Skeletal muscle cell (primary cell): ENCODE data around the gene MAZ.
A peak's percentile ranks its signal among the peaks of the same experiment; 100 is the strongest.
"Not testable (repeated sequence)": the region's sequence is repeated elsewhere in the genome, so short reads cannot be mapped to it uniquely, and the experiment has no call there.

Experiments used
- DNase-seq: peaks from one replicate; pipeline ENCODE4 v3.0.0-alpha.2; 2010; ENCODE audit warnings: low read depth
- H3K4me3 ChIP-seq: 2 replicates; pipeline ENCODE4 v1.5.1; 2011; ENCODE audit warnings: low read depth, mild to moderate bottlenecking, control low read depth, low read length, moderate library complexity

The MAZ gene

GRCh38 chr16:29783094-29783953 lies 23.0 kb upstream of the MAZ start:
- not testable (repeated sequence) for H3K4me3 ChIP-seq, DNase-seq

GRCh38 chr16:29784157-29784556 lies 22.2 kb upstream of the MAZ start:
- DNase-seq, result no peak
- no peak overlapping the region for H3K4me3 ChIP-seq

GRCh38 chr16:29784901-29785500 lies 21.3 kb upstream of the MAZ start:
- no peak for DNase-seq
- H3K4me3 ChIP-seq, result peak overlapping the region; percentile 34

GRCh38 chr16:29787155-29787554 lies 19.2 kb upstream of the MAZ start:
- H3K4me3 ChIP-seq, DNase-seq: not testable (repeated sequence)

- H3K4me3 ChIP-seq, result peak overlapping the region; percentile 94
- no peak for DNase-seq
Measured at GRCh38 chr16:29789775-29790182, 16.6 kb upstream of the MAZ start.

- H3K4me3 ChIP-seq, result peak within 1 kb of the TSS; percentile 94
- DNase-seq, result peak; percentile 95
Measured at GRCh38 chr16:29790183-29790948, 16.0 kb upstream of the MAZ start, which contains the start of gene KIF22. KIF22 (plus strand) TSS chr16:29790751; CDS start chr16:29790760, 9 bp downstream.

GRCh38 chr16:29790949-29791844 lies 15.1 kb upstream of the MAZ start:
- no peak for DNase-seq
- peak overlapping the region; percentile 94 for H3K4me3 ChIP-seq

- no peak for DNase-seq
- H3K4me3 ChIP-seq, result peak overlapping the region; percentile 94
Measured at GRCh38 chr16:29791845-29792807, 14.2 kb upstream of the MAZ start.

- H3K4me3 ChIP-seq, result not testable (repeated sequence)
Measured at GRCh38 chr16:29793153-29793552, 13.2 kb upstream of the MAZ start.

GRCh38 chr16:29794231-29794710 lies 12.1 kb upstream of the MAZ start:
- no peak for DNase-seq
- H3K4me3 ChIP-seq, result no peak overlapping the region

More at GRCh38 chr16:29793153-29793552, 13.2 kb upstream of the MAZ start:
- not testable (repeated sequence) for DNase-seq

GRCh38 chr16:29802416-29802935 lies 3.9 kb upstream of the MAZ start:
- no peak overlapping the region for H3K4me3 ChIP-seq
- DNase-seq, result no peak

GRCh38 chr16:29804020-29804419 lies 2.3 kb upstream of the MAZ start:
- DNase-seq, result no peak
- H3K4me3 ChIP-seq, result no peak overlapping the region

- H3K4me3 ChIP-seq, result peak overlapping the region; percentile 72
- no peak for DNase-seq
Measured at GRCh38 chr16:29804455-29805231, 1.7 kb upstream of the MAZ start.

- peak overlapping the region; percentile 72 for H3K4me3 ChIP-seq
- DNase-seq, result peak; percentile 91
Measured at GRCh38 chr16:29805232-29806098, 864 bp upstream of the MAZ start.

- peak overlapping the region; percentile 61 for H3K4me3 ChIP-seq
- no peak for DNase-seq
Measured at GRCh38 chr16:29806641-29807425, 504 bp downstream of the MAZ start.
